NCI-H774 (cell line): ENCODE results near the gene BACH1.
"Not testable (repeated sequence)": the region's sequence is repeated elsewhere in the genome, so short reads cannot be mapped to it uniquely, and the experiment has no call there.

Experiments used
- DNase-seq: peaks from one replicate; lab custom pipeline; 2025; lab: John Stamatoyannopoulos, UW

BACH1 gene

DNA sequence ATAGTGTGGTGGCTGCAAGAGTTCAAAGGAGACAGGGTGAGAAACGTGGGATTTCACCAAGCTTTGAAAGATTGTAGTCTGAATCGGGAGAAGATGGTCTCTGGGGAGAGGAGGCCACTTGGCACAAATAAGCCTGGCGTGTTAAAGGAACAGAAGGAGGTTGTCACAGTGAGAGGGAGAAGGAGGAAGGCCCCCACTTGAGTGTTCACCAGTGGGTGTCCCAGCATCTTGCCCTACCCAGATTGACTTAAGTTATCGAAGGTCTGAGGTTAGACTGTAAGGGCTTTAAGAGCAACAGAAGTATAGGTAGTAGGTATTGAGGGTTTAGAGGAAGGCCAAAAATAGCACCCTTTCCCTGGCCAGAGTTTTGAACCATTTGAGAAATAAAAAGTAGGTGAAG is 48.0 kb downstream of the BACH1 start:
- no peak for DNase-seq

GRCh38 chr21:29347274-29347681 is 48.6 kb downstream of the BACH1 start:
- DNase-seq: no peak

- DNase-seq: no peak
Observed at GRCh38 chr21:29349702-29350101, 51.0 kb downstream of the BACH1 start.

- no peak for DNase-seq
Observed at GRCh38 chr21:29350246-29350779, 51.6 kb downstream of the BACH1 start.

- DNase-seq: no peak
Observed at GRCh38 chr21:29351691-29352090, 53.0 kb downstream of the BACH1 start.

DNA sequence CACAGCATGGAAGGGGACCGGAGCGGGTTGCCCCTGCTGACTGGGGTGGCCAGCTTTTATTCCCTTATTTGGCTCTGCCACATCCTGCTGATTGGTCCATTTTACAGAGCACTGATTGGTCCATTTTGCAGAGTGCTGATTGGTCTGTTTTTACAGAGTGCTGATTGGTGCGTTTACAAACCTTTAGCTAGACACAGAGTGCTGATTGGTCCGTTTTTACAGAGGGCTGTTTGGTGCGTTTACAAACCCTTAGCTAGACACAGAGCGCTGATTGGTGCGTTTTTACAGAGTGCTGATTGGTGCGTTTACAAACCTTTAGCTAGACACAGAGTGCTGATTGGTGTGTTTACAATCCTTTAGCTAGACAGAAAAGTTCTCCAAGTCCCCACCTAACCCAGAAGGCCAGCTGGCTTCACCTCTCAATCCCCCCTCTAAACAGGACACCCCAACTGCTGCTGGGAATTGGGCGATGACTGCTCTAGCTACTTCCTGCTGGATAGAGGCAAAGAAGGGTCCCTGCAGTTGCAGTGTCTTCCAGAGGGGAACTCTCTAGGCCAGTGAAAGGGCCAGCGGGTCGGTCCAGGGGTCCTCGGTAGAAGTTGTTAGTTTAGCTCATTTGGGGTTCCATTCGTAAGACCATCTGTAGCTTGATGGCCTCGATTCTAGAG is 56.5 kb downstream of the BACH1 start:
- not testable (repeated sequence) for DNase-seq

GRCh38 chr21:29356291-29356690 is 57.6 kb downstream of the BACH1 start:
- DNase-seq: not testable (repeated sequence)

- DNase-seq: not testable (repeated sequence)
Observed at GRCh38 chr21:29356810-29357209, 58.1 kb downstream of the BACH1 start.

- no peak for DNase-seq
Observed at GRCh38 chr21:29359718-29360117, 61.0 kb downstream of the BACH1 start.

DNA sequence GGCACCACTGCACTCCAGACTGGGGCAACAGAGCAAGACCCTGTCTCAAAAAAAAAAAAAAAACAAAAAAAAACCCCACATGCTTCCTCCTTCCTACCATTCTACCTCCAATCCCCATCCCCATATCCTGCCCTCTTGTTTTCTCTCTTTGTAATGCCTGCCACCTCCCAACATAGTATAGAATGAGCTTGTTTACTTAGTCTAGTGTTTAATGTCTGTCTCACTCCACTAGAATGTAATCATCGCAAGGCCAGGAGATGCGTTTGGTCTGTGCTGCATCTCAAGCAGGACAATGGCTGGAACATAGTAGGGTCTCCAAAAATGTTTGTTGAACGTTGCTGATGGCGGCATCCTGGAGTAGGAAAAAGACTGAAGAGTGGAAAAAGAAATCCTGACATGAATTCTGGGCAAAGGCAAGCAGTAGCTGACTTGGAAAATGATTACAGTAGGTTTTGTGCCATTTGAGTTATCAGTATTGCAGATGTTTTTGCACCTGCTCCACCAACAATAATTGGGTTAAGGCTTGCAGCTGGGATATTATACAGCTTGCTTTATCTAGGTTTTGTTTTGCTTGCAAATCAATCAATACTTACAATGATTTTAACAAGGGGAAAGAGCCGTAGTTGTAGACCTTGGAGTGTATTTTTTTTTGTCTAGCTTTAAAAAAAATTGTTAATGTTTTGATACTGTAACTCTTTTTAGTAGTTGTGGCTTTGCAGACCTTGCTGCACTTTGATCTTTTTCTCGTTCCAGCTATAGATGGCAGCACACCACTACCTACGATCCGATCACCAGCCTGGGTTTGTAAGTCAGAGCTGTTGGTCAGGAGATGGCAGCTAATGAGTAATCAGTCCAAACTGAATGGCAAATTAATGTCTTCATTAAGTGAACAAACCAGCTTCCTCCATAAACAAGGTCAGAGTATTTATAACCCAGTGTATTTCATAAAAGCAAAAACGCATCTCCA is 62.4 kb downstream of the BACH1 start:
- no peak for DNase-seq

GRCh38 chr21:29362758-29363157 is 64.0 kb downstream of the BACH1 start:
- no peak for DNase-seq

- DNase-seq: no peak
Observed at GRCh38 chr21:29365661-29366265, 67.0 kb downstream of the BACH1 start.

- DNase-seq: no peak
Observed at GRCh38 chr21:29366532-29366931, 67.8 kb downstream of the BACH1 start.

- no peak for DNase-seq
Observed at GRCh38 chr21:29367335-29367734, 68.6 kb downstream of the BACH1 start.

DNA sequence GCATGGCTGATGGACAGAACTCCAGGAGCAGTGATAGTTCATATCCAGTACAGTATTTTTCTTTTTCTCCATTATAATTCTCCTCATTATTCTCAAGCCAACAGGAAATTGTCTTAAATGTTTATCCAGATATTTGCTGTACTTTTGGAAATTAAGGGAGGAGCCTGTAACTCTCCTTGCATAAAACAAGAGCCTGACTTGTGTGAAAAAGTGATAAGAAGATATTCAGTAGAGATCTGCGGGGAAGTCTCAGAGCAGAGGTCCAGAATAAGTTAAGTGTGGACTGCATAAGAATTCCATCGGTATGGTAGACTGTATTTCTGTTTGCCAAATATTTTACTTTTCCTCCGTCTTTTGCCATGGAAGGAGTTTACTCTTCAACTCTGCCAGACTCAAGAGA is 70.2 kb downstream of the BACH1 start:
- no peak for DNase-seq

GRCh38 chr21:29371464-29371863 is 72.7 kb downstream of the BACH1 start:
- no peak for DNase-seq

DNA sequence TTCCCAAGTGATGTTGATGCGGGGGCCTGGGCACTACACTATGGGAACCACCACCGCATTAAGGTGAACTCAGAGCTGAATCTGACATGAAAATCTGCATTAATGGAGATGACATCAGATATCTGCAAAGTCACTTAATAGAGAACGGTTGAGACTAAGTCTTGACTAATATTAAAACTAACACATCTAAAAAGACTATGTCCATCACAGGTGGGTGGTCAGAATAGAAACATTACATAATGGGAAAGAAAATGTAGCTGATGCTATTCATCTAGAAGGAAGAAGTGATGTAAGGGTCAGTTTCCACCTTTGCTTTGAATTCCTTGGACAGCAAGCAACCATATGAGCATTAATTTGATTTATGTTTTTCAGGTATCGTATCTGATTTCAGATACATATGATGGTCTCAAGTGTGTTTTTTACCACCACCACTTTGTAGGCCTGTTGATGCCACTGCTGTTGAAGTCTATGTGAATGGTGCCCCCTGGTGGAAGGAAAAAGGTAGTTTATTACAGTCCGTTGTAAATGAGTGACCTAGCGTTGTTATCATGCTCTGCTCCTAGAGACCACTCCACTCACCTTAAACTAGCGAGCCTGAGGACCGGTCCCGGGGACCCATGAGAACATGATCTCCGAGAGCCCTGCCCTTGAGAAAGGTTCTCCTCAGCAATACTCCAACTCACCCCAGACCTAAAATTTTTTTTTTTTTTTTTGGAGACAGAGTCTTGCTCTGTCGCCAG is 73.5 kb downstream of the BACH1 start:
- peak; percentile 54 for DNase-seq

- DNase-seq: no peak
Observed at GRCh38 chr21:29374481-29374880, 75.8 kb downstream of the BACH1 start.

GRCh38 chr21:29376556-29376955 is 77.8 kb downstream of the BACH1 start:
- no peak for DNase-seq

DNA sequence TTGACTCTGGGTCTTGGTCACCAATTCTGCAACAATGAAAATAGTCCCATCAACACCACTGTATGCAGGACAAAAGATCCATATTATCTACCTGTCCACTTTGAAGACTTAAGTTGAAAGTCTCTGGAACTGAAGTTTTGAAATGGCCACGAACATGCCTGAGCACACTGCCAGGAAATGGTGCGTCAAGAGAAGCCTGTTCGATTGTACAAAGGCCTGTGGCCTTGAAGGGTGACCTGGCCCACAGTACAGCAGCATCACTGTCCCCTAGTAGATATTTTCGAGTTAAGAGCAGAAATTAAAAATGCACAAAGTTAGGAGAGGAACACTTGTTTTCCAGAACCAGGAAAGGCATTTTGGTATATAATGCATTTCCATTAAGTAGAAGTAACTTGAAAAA is 78.5 kb downstream of the BACH1 start:
- no peak for DNase-seq

DNA sequence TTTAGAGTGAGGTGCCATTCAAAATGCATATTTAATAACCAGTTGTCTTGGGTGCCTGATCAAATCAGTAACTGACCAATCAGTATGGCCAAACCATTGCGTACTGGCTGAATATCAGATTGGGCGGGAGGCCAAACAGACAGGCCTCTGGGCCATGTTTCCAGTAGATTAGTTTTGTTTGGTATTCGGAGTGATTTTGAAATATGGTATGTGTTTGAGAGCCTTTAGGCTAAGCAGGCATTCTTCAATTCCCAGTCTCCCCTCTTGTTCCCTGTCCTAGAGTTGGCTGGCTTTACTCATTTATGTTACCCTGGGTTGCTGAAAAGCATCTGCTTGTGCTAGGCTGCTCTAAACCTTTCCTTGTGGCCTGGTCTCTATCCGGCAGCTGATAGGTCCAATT is 80.1 kb downstream of the BACH1 start:
- no peak for DNase-seq

- no peak for DNase-seq
Observed at GRCh38 chr21:29379517-29380054, 80.9 kb downstream of the BACH1 start.
